GM18870 (cell line): ENCODE data around the gene FXYD6.

Experiments used
- ATAC-seq: cut with Tn5 transposase; IDR thresholded peaks from one replicate; pipeline ENCODE4 v1.9.1; 2021; ENCODE audit warnings: moderate library complexity; ENCODE audit not compliant: unreplicated experiment

The FXYD6 gene

GRCh38 chr11:117910941-117911655 is 34.6 kb upstream of the FXYD6 start:
- no peak for ATAC-seq

GRCh38 chr11:117910525-117910924 is 34.1 kb upstream of the FXYD6 start:
- no peak for ATAC-seq

- ATAC-seq: no peak
These were observed 33.3 kb upstream of the FXYD6 start for GRCh38 chr11:117909611-117910382.

- ATAC-seq: no peak
These were observed 32.6 kb upstream of the FXYD6 start for GRCh38 chr11:117908959-117909610.

- ATAC-seq: no peak
These were observed 31.8 kb upstream of the FXYD6 start for GRCh38 chr11:117908109-117908895.

- no peak for ATAC-seq
These were observed 31.0 kb upstream of the FXYD6 start for GRCh38 chr11:117907276-117908108.

- ATAC-seq: no peak
These were observed 30.3 kb upstream of the FXYD6 start for GRCh38 chr11:117906710-117907109.

- no peak for ATAC-seq
These were observed 29.7 kb upstream of the FXYD6 start for GRCh38 chr11:117906126-117906525.

GRCh38 chr11:117905524-117905923 is 29.1 kb upstream of the FXYD6 start:
- no peak for ATAC-seq

GRCh38 chr11:117903505-117904382 is 27.3 kb upstream of the FXYD6 start:
- ATAC-seq: no peak

- ATAC-seq: no peak
These were observed 25.8 kb upstream of the FXYD6 start for GRCh38 chr11:117902001-117902845.

- ATAC-seq: no peak
These were observed 25.1 kb upstream of the FXYD6 start for GRCh38 chr11:117901601-117902000.

- ATAC-seq: no peak
These were observed 24.4 kb upstream of the FXYD6 start for GRCh38 chr11:117900720-117901440.

- peak; percentile 43 for ATAC-seq
These were observed 23.7 kb upstream of the FXYD6 start for GRCh38 chr11:117900121-117900648.

- ATAC-seq: no peak
These were observed 21.6 kb upstream of the FXYD6 start for GRCh38 chr11:117898059-117898458.

- no peak for ATAC-seq
These were observed 16.2 kb upstream of the FXYD6 start for GRCh38 chr11:117892651-117893050.

GRCh38 chr11:117891362-117891761 is 14.9 kb upstream of the FXYD6 start:
- ATAC-seq: no peak
